ENCODE data around the gene FAM110A. TPM values are rescaled to one million over a fixed set of nuclear protein-coding genes. Genes with fewer than 3 reads are reported as not detected.

FAM110A gene
- total RNA-seq, 2 donors from 2014 or later: 7.0 to 8.2 TPM

- DNase-seq: no peak
- no peak overlapping the region for H3K4me3 ChIP-seq
- WGBS, 2 donors: 58 to 79% methylated on average over 6 of the region's 6 CpGs
Measured at GRCh38 chr20:854601-855000, 21.1 kb downstream of the FAM110A start.

GRCh38 chr20:855466-856360 is 22.2 kb downstream of the FAM110A start:
- intact Hi-C loops (cut with DNase I): no loop called here
- Histone ChIP-seq H3K4me1 (no peaks in the 10 kb centered on the region), H3K4me3 (no peak overlapping the region), H3K27me3 (no peaks in the 10 kb centered on the region), H3K9me3 (no peaks in the 10 kb centered on the region), H3K27ac (no peak overlapping the region), H3K36me3 (replicated peaks in 1 of 2; ENCODE audit: insufficient read depth in 1 of 2, low read depth in 2 of 2) (no peaks in the 10 kb centered on the region)
- DNase-seq (no peak), ATAC-seq (no peak)
- 67 to 69% methylated on average over 9 to 11 of the region's 11 CpGs for WGBS, 2 donors
- no peak for TF ChIP-seq POLR2A (IDR thresholded peaks at IDR 0.05)
- TF ChIP-seq CTCF (IDR thresholded peaks at IDR 0.05): no peak

More at GRCh38 chr20:854601-855000, 21.1 kb downstream of the FAM110A start:
- no peak for ATAC-seq
- no peak overlapping the region for H3K27ac ChIP-seq
- TF ChIP-seq CTCF (IDR thresholded peaks at IDR 0.05) (no peak), POLR2A (IDR thresholded peaks at IDR 0.05) (no peak)
- no peaks in the 10 kb centered on the region for H3K27me3 ChIP-seq
- H3K9me3 ChIP-seq: no peaks in the 10 kb centered on the region
- no peaks in the 10 kb centered on the region for H3K36me3 ChIP-seq (replicated peaks in 1 of 2; ENCODE audit: insufficient read depth in 1 of 2, low read depth in 2 of 2)
- H3K4me1 ChIP-seq: no peaks in the 10 kb centered on the region
- intact Hi-C loops (cut with DNase I): no loop called here

GRCh38 chr20:856361-856775 is 22.9 kb downstream of the FAM110A start:
- H3K27me3 ChIP-seq: no peaks in the 10 kb centered on the region
- no peak overlapping the region for H3K27ac ChIP-seq
- peak; percentile 50 for ATAC-seq
- 50 to 63% methylated on average over 8 to 12 of the region's 12 CpGs for WGBS, 2 donors
- intact Hi-C loops (cut with DNase I): no loop called here
- TF ChIP-seq CTCF (IDR thresholded peaks at IDR 0.05) (no peak), POLR2A (IDR thresholded peaks at IDR 0.05) (no peak)
- no peaks in the 10 kb centered on the region for H3K9me3 ChIP-seq
- DNase-seq: peak in 3 of 4 donors; percentile 25 to 49 (median 44)
- no peak overlapping the region for H3K4me3 ChIP-seq
- H3K4me1 ChIP-seq: no peaks in the 10 kb centered on the region
- no peaks in the 10 kb centered on the region for H3K36me3 ChIP-seq (replicated peaks in 1 of 2; ENCODE audit: insufficient read depth in 1 of 2, low read depth in 2 of 2)

GRCh38 chr20:858011-858410 is 24.5 kb downstream of the FAM110A start:
- Histone ChIP-seq H3K27ac (no peak overlapping the region), H3K4me3 (no peak overlapping the region), H3K27me3 (no peaks in the 10 kb centered on the region), H3K9me3 (no peaks in the 10 kb centered on the region), H3K36me3 (replicated peaks in 1 of 2; ENCODE audit: insufficient read depth in 1 of 2, low read depth in 2 of 2) (no peaks in the 10 kb centered on the region), H3K4me1 (no peaks in the 10 kb centered on the region)
- no peak for TF ChIP-seq POLR2A (IDR thresholded peaks at IDR 0.05)
- no peak for TF ChIP-seq CTCF (IDR thresholded peaks at IDR 0.05)
- 81 to 82% methylated on average over 6 of the region's 6 CpGs for WGBS, 2 donors
- DNase-seq (no peak), ATAC-seq (no peak)
- intact Hi-C loops (cut with DNase I): no loop called here

Data from body of pancreas (tissue), 4 donors.